SK-N-SH treated with all-trans-retinoic acid at 6 μM for 48 hours (cell line): Measurements from ENCODE around the gene FBLN5.

ENCODE experiments used
- ISL1 ChIP-seq: fragments of 250-450 bp; sonication (Bioruptor Pico); IDR thresholded peaks from 2 replicates; pipeline ENCODE4 v2.1.2; 2022; ENCODE audit warnings: mild to moderate bottlenecking, moderate library complexity
- TCF4 ChIP-seq: fragments of 250-450 bp; sonication (Bioruptor Pico); IDR thresholded peaks from 2 replicates; pipeline ENCODE4 v1.8.0; 2021; ENCODE audit warnings: mild to moderate bottlenecking, moderate library complexity, borderline replicate concordance
- TF ChIP-seq, protein P1 (sequence below): fragments of 250-450 bp; sonication (Bioruptor Pico); IDR thresholded peaks from 2 replicates; pipeline ENCODE4 v1.8.0; 2020; ENCODE audit warnings: mild to moderate bottlenecking, moderate library complexity, borderline replicate concordance
- TF ChIP-seq, protein P2 (sequence below): fragments of 250-450 bp; sonication (Bioruptor Pico); IDR thresholded peaks from 2 replicates; pipeline ENCODE4 v1.5.1; 2020; ENCODE audit warnings: low read depth, mild to moderate bottlenecking, moderate library complexity

GRCh38 chr14:91872517-91873470, 74.7 kb downstream of the FBLN5 start:
- TF ChIP-seq, protein P1, sequence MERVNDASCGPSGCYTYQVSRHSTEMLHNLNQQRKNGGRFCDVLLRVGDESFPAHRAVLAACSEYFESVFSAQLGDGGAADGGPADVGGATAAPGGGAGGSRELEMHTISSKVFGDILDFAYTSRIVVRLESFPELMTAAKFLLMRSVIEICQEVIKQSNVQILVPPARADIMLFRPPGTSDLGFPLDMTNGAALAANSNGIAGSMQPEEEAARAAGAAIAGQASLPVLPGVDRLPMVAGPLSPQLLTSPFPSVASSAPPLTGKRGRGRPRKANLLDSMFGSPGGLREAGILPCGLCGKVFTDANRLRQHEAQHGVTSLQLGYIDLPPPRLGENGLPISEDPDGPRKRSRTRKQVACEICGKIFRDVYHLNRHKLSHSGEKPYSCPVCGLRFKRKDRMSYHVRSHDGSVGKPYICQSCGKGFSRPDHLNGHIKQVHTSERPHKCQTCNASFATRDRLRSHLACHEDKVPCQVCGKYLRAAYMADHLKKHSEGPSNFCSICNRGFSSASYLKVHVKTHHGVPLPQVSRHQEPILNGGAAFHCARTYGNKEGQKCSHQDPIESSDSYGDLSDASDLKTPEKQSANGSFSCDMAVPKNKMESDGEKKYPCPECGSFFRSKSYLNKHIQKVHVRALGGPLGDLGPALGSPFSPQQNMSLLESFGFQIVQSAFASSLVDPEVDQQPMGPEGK, result no peak
- TF ChIP-seq TCF4 (CRISPR knock-in tag) (no peak), ISL1 (no peak)
- TF ChIP-seq, protein P2, sequence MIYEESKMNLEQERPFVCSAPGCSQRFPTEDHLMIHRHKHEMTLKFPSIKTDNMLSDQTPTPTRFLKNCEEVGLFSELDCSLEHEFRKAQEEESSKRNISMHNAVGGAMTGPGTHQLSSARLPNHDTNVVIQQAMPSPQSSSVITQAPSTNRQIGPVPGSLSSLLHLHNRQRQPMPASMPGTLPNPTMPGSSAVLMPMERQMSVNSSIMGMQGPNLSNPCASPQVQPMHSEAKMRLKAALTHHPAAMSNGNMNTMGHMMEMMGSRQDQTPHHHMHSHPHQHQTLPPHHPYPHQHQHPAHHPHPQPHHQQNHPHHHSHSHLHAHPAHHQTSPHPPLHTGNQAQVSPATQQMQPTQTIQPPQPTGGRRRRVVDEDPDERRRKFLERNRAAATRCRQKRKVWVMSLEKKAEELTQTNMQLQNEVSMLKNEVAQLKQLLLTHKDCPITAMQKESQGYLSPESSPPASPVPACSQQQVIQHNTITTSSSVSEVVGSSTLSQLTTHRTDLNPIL (CRISPR knock-in tag), result no peak
